8988T (cell line): Measurements from ENCODE around the gene INO80.
A peak's percentile ranks its signal among the peaks of the same experiment; 100 is the strongest.
"Not testable (repeated sequence)": the region's sequence is repeated elsewhere in the genome, so short reads cannot be mapped to it uniquely, and the experiment has no call there.

Source experiments
- DNase-seq: peaks from one replicate; pipeline ENCODE4 v3.0.0; 2011

Gene INO80

GRCh38 chr15:40960151-40960885 lies 155.8 kb downstream of the INO80 start:
- DNase-seq: no peak

GRCh38 chr15:40959331-40960141 lies 156.5 kb downstream of the INO80 start:
- DNase-seq: no peak

GRCh38 chr15:40958723-40959122 lies 157.4 kb downstream of the INO80 start:
- DNase-seq: no peak

GRCh38 chr15:40958146-40958545 lies 157.9 kb downstream of the INO80 start:
- no peak for DNase-seq

- no peak for DNase-seq
Observed at GRCh38 chr15:40957581-40958051, 158.5 kb downstream of the INO80 start.

GRCh38 chr15:40957041-40957555 lies 159.0 kb downstream of the INO80 start:
- DNase-seq: no peak

- no peak for DNase-seq
Observed at GRCh38 chr15:40956541-40956982, 159.5 kb downstream of the INO80 start.

GRCh38 chr15:40955930-40956540 lies 160.0 kb downstream of the INO80 start:
- DNase-seq: no peak

GRCh38 chr15:40955141-40955903 lies 160.8 kb downstream of the INO80 start:
- no peak for DNase-seq

- DNase-seq: not testable (repeated sequence)
Observed at GRCh38 chr15:40954158-40954848, 161.8 kb downstream of the INO80 start.

- no peak for DNase-seq
Observed at GRCh38 chr15:40953713-40954074, 162.4 kb downstream of the INO80 start.

- DNase-seq: peak; percentile 96
Observed at GRCh38 chr15:40952901-40953712, 163.0 kb downstream of the INO80 start, which contains the start of gene CHAC1. Gene CHAC1, plus strand, starts transcription at chr15:40953471. Its CDS starts 113 bp downstream, at chr15:40953584.

GRCh38 chr15:40952301-40952900 lies 163.7 kb downstream of the INO80 start:
- no peak for DNase-seq

GRCh38 chr15:40951764-40952163 lies 164.3 kb downstream of the INO80 start:
- DNase-seq: no peak

- DNase-seq: no peak
Observed at GRCh38 chr15:40949756-40950207, 166.3 kb downstream of the INO80 start.

- DNase-seq: no peak
Observed at GRCh38 chr15:40948706-40949473, 167.2 kb downstream of the INO80 start.

- DNase-seq: no peak
Observed at GRCh38 chr15:40944510-40945296, 171.4 kb downstream of the INO80 start.

GRCh38 chr15:40943764-40944365 lies 172.2 kb downstream of the INO80 start:
- DNase-seq: no peak
